Activated naive CD4-positive, alpha-beta T cell treated with anti-CD3 and anti-CD28 coated beads, Interleukin-2, amount 10 ng/mL, durations not matched to agents 5 hours and 36 hours (primary cell): Measurements from ENCODE around the gene SUMF2. TPM values are rescaled to one million over a fixed set of nuclear protein-coding genes. Genes with fewer than 3 reads are reported as not detected.

ENCODE experiments used
- total RNA-seq, 2 experiments: library from RNA; stranded (reverse); gene quantifications; one replicate each; pipeline ENCODE4 v1.2.3, GENCODE V29; 2021

Gene SUMF2
- total RNA-seq, result 100 to 1,000 TPM; 152 to 158 TPM

DNA sequence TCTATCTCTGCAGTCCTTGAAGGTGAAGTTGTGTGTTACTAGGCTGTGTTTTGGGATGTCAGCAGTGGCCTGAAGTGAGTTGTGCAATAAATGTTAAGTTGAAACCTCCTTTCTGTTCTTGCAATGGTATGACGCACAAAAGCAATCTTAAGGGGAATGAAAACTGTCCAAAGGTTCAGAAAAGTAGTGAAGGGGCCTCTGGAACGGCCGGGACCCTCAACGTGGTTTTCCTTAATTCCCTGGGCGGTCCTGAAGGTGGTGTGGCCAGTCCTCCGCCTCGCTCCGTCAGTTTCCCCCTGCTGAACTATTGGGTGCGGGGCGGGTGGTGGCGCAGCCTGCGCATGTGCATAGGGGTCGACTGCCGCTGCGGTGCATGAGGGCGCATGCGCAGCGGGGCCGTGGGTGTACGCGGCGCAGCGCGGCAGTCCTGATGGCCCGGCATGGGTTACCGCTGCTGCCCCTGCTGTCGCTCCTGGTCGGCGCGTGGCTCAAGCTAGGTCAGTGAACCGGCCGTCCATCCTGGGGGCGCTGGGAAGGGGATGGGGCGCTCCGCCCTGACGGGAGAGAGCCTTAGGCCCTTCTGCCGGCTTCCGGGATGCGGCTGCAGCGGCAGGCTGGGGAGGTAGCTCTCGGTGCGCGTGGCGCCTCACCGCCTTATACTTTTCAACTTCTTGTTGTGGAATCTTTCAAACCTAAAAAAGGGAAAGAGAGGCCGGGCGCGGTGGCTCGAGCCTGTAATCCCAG is at the start of gene SUMF2:
SUMF2 (plus strand) TSS at position 405 of the 744 bp plus-strand sequence; CDS start at position 431, 26 bp downstream.

GRCh38 chr7:56051339-56052191 is 12.5 kb upstream of the SUMF2 start, which contains the start of the genes CCT6A and PSPH:
Gene CCT6A, plus strand, starts transcription at chr7:56051765. Its CDS starts 84 bp downstream, at chr7:56051849.
Gene PSPH, minus strand, starts transcription at chr7:56051444. Its CDS starts 30,232 bp downstream, at chr7:56021212.

GRCh38 chr7:56092789-56093531 is 28.9 kb downstream of the SUMF2 start, which contains the start of gene PHKG1:
Gene PHKG1, minus strand, starts transcription at chr7:56092952. Its CDS starts 4,011 bp downstream, at chr7:56088941.

GRCh38 chr7:56106108-56107073 is 42.3 kb downstream of the SUMF2 start, which contains the start of gene CHCHD2:
Gene CHCHD2, minus strand, starts transcription at chr7:56106476. Its CDS starts 63 bp downstream, at chr7:56106413.

DNA sequence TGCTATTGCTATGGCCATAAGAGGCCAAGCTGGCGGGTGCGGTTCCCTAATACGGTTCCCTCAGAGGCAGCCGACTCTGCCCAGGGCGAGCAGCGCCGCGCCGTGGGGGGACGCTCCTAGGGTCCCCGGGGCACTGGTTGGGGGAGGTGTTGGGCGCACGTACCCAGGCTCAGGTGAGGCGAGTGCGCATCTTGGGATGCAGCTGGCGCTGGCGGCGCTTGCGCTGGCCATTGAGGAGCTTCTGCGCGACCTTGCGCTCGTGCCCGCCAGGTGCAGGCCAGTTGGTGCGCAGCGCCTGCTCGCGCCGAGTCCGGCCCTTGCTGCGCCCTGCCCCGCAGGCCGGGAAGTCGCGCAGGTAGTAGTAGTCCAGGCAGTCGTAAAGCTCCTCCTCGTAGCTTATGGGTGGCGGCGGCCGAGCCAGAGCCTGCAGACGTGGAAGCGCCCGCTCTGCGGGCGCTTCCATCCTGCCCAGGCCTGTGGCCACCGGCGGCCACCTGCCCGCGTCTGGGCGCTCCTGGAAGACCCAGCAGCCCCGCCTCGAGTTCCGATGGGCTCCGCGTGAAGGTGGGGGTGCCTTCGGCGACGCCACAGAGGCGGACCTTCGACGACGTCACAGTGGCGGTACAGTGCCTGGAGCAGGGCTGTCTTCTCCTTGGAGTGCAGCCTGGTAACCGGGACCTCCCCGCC is 51.9 kb downstream of the SUMF2 start, which contains the start of gene NUPR2:
NUPR2 (minus strand) TSS at position 566 of the 687 bp plus-strand sequence; CDS start at position 463, 103 bp downstream.

Other genes starting within 250 kb of the SUMF2 start
- gene SEPTIN14, start 201.5 kb upstream of the SUMF2 start, total RNA-seq, result not detected
- 1 to 10 TPM; 1.3 to 1.6 TPM for gene ZNF713, start 176.8 kb upstream of the SUMF2 start, total RNA-seq
- 10 to 100 TPM; 12.2 to 13.3 TPM for gene MRPS17, start 112.4 kb upstream of the SUMF2 start, total RNA-seq
- 10 to 100 TPM; 32.7 to 35.9 TPM for gene NIPSNAP2, start 99.7 kb upstream of the SUMF2 start, total RNA-seq
- 1 to 10 TPM; 7.9 to 8.8 TPM for gene PSPH, start 12.8 kb upstream of the SUMF2 start, total RNA-seq
- gene CCT6A, start 12.5 kb upstream of the SUMF2 start, total RNA-seq, result 100 to 1,000 TPM in 1 of 2 experiments, 10 to 100 TPM in 1; 99.7 to 106 TPM
- 1 to 10 TPM; 1.7 to 1.9 TPM for gene PHKG1, start 28.7 kb downstream of the SUMF2 start, total RNA-seq
- gene CHCHD2, start 42.2 kb downstream of the SUMF2 start, total RNA-seq, result 100 to 1,000 TPM; 382 to 396 TPM
- not detected for gene NUPR2, start 52.1 kb downstream of the SUMF2 start, total RNA-seq